22Rv1 (cell line): Measurements from ENCODE around the gene MIPEP.

Experiments
- H3K27ac ChIP-seq: fragments of 450-650 bp; 2 replicates; pipeline ENCODE4 v1.5.1; 2017
- ZFX ChIP-seq: fragments of 450-650 bp; IDR thresholded peaks from 2 replicates; pipeline ENCODE4 v1.6.1; 2017; ENCODE audit warnings: antibody characterized with exemption, borderline replicate concordance
- TF ChIP-seq, protein P1 (sequence below): fragments of 450-650 bp; IDR thresholded peaks from 2 replicates; pipeline ENCODE4 v1.5.1; 2017; ENCODE audit warnings: mild to moderate bottlenecking

The MIPEP gene

DNA sequence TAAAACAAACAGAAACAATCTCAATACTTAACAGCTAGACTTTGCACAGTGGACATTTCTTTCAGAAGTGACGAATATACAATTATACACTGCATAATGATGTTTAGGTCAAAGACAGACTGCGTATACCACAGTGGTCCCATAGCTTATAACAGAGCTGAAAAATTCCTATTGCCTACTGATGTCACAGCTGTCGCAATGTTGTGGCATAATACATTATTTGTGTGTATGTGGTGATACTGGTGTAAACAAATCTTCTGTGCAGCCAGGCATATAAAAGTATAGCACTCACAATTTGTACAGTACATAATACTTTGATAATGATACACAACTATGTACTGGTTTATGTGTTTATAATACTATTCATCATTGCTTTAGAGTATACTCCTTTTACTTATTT lies 202.3 kb downstream of the MIPEP start:
- no peak overlapping the region for H3K27ac ChIP-seq
- TF ChIP-seq, protein P1, sequence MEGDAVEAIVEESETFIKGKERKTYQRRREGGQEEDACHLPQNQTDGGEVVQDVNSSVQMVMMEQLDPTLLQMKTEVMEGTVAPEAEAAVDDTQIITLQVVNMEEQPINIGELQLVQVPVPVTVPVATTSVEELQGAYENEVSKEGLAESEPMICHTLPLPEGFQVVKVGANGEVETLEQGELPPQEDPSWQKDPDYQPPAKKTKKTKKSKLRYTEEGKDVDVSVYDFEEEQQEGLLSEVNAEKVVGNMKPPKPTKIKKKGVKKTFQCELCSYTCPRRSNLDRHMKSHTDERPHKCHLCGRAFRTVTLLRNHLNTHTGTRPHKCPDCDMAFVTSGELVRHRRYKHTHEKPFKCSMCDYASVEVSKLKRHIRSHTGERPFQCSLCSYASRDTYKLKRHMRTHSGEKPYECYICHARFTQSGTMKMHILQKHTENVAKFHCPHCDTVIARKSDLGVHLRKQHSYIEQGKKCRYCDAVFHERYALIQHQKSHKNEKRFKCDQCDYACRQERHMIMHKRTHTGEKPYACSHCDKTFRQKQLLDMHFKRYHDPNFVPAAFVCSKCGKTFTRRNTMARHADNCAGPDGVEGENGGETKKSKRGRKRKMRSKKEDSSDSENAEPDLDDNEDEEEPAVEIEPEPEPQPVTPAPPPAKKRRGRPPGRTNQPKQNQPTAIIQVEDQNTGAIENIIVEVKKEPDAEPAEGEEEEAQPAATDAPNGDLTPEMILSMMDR, result no peak
- TF ChIP-seq ZFX, result no peak

DNA sequence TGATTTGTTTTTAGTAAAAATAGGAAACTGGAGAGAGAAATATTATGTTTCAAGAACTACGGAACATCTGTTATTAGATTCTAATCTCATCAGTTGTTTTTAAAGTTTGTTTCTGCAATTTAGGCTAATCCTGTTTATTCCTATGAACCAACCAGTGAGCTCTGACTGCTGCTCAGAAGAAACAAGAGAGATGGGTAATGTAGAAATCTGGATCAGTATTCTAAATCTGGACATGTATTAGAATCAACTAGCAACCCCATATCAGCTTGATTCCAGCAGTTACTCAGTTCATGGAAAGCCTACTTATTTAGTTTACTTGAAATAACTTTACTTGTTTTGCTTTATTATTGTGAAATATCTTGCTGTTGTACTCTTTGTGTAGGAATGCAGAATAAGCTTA lies 203.8 kb downstream of the MIPEP start:
- H3K27ac ChIP-seq, result no peak overlapping the region
- TF ChIP-seq, protein P1, result no peak
- no peak for TF ChIP-seq ZFX

DNA sequence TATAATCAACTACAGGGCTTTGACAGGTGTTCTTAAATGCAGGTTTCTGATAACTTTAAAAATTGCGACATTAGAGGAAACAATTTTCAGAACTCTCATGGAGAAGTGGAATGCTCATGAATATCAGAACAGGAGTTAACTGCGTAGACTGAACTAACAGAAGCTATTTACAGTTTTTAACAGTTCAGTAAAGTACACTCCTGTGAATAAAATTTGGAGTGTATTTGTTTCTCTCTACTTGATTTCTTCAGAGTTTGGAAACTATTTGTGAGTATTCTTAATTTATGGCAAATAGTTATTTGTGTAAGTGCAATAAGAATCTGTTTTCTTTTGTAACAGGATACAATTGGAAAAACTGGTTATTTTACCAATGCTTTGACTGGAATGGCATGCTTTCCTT lies 204.6 kb downstream of the MIPEP start:
- TF ChIP-seq, protein P1, result no peak
- no peak for TF ChIP-seq ZFX
- H3K27ac ChIP-seq, result no peak overlapping the region

DNA sequence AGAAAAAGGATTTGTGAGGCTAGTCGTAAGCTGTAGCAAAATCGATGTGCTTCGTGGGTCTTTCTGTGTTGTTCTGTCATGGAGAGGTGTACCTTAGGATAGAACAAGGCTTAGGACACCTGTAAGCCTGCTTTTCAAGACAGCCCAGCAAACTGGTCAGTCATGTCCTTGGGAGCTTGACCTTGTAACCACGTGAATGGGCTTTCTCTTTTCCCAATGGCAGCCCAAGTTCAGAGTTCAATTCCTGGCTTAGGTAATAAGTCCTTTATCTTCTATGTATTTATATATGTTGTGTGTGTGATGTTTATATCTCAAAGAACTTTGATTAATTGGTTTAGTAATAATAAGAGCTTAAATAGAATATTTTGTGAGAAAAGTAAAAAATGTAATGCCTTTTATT lies 206.1 kb downstream of the MIPEP start:
- H3K27ac ChIP-seq, result no peak overlapping the region
- TF ChIP-seq, protein P1, result no peak
- no peak for TF ChIP-seq ZFX

DNA sequence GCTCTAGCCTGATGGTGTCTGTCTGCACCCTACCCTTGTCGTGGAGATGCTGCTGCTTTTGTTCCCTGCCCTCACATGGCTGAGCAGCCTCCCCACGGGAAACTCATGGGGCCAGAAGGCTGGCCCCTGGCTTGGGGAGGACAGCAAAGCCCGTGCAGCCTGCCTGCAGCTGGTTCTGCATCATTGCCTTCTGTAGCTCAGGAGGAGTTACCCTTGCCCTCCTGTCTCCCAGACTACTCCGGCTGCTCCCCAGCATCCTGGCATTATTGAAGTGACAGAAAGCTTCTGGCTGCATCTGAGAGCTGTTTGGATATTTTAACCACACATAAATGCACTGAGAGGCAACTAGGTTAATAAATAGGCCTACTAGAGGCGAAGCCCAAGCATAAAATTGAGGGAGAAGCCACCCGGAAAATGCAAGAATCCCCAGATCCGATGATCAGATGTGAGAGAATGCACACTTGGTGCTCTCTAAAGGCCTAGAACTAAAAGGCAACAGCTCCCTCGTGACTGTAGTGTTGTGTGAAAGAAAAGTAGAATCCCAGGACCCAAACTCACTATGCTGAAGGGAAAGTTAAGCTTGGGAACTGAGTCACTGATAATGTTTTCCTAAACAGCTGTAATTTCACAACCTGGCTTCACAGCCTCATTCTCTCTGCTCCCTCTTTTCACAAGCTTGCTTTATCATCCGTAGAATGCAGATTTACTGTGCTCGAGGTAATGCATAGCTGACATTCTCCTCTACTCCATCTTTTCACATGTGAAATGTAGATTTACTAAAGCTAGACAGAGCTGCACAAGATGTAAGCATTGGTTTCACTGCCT lies 208.1 kb downstream of the MIPEP start:
- TF ChIP-seq, protein P1, result no peak
- TF ChIP-seq ZFX, result no peak
- H3K27ac ChIP-seq, result no peak overlapping the region
